ENCODE measurements around the gene XRN2. TPM values are rescaled to one million over a fixed set of nuclear protein-coding genes. Genes with fewer than 3 reads are reported as not detected.

The XRN2 gene
- total and polyA plus RNA-seq, 2 of the 13 experiments (the other 11 are each of a cell fraction or from before 2014, with no cell fraction given): 90.3 to 171 TPM

GRCh38 chr20:21302664-21303060, 469 bp upstream of the XRN2 start (continued):
- no peak for TF ChIP-seq ZNF501 (CRISPR knock-in tag; IDR thresholded peaks at IDR 0.05)
- TF ChIP-seq JARID2 (CRISPR knock-in tag; IDR thresholded peaks at IDR 0.05; ENCODE audit: insufficient replicate concordance): no peak
- 0 out of 2 replicates have a peak, but pooled peaks have one; percentile 20 for TF ChIP-seq MLXIP (CRISPR knock-in tag; IDR thresholded peaks at IDR 0.05; ENCODE audit: borderline replicate concordance)
- no peak for TF ChIP-seq REST (IDR thresholded peaks at IDR 0.05; ENCODE audit: borderline replicate concordance in 1 of 2, low read depth in 1 of 2, low read length in 2 of 2)
- TF ChIP-seq CREB3 (CRISPR knock-in tag; IDR thresholded peaks at IDR 0.05): no peak
- TF ChIP-seq USF2 (IDR thresholded peaks at IDR 0.05; ENCODE audit: low read depth, low read length): no peak
- TF ChIP-seq USF2 (CRISPR knock-in tag; IDR thresholded peaks at IDR 0.05; ENCODE audit: borderline replicate concordance): no peak
- no peak for TF ChIP-seq CREM (IDR thresholded peaks at IDR 0.05)
- TF ChIP-seq CREM (CRISPR knock-in tag; IDR thresholded peaks at IDR 0.05): no peak
- no peak for TF ChIP-seq ZNF512 (CRISPR knock-in tag; IDR thresholded peaks at IDR 0.05)
- 0 out of 2 replicates have a peak, but pooled peaks have one; percentile 1 for TF ChIP-seq ZBTB46 (CRISPR knock-in tag; IDR thresholded peaks at IDR 0.05; ENCODE audit: borderline replicate concordance)
- TF ChIP-seq ZNF251 (CRISPR knock-in tag; IDR thresholded peaks at IDR 0.05): no peak
- no peak for TF ChIP-seq FOXK2 (IDR thresholded peaks at IDR 0.05)
- no peak for TF ChIP-seq NFIC (IDR thresholded peaks at IDR 0.05; ENCODE audit: low read length)
- TF ChIP-seq ZEB1 (IDR thresholded peaks at IDR 0.05; ENCODE audit: insufficient replicate concordance, low read depth): no peak
- 0 out of 2 replicates have a peak, but pooled peaks have one; percentile 31 for TF ChIP-seq ZNF30 (CRISPR knock-in tag; IDR thresholded peaks at IDR 0.05)

Measured in HepG2 (cell line).